Activated naive CD4-positive, alpha-beta T cell treated with anti-CD3 and anti-CD28 coated beads, Interleukin-2, amount 50 U/mL, for 16 hours (primary cell): ENCODE results near the gene TKFC.
"Not testable (repeated sequence)": the region's sequence is repeated elsewhere in the genome, so short reads cannot be mapped to it uniquely, and the experiment has no call there.

Experiments used
- DNase-seq: peaks from one replicate; pipeline ENCODE4 v3.0.0-alpha.2; 2020

TKFC gene

GRCh38 chr11:61369372-61370348 is 36.6 kb downstream of the TKFC start:
- DNase-seq, result no peak

GRCh38 chr11:61370349-61371005 is 37.4 kb downstream of the TKFC start:
- DNase-seq, result no peak

DNA sequence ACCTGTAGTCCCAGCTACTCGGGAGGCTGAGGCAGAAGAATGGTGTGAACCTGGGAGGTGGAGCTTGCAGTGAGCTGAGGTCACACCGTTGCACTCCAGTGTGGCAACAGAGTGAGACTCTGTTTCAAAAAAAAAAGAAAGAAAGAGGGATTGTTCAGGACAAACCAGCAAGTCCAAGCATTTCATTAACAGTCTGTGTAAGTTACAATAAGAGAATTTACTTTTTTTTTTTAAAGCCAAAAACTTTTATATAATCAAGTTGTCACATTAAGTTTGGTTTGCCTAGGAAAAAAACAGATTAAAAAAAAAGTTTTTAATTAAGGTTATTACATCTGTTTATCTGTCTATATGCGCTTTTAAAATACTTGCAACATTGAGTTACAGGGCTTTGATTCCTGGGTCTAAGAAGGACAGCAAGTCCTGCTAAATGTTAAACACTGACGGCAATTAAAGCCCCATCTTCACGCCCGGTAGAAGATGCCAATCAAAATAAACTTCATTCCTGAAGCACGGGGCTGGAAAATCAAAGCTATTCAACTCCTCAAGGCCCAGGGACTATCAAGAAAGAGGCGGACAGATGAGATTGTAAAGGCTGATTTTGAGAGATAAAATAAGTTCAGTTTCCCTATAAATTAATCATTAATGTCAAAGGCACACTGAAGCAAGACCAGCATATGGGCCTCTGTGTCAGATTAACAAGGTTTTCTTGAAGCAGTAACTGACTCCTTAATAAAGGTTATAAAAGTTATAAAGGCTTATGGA is 39.8 kb downstream of the TKFC start:
- no peak for DNase-seq

- DNase-seq, result no peak
Measured at GRCh38 chr11:61375761-61376108, 42.7 kb downstream of the TKFC start.

DNA sequence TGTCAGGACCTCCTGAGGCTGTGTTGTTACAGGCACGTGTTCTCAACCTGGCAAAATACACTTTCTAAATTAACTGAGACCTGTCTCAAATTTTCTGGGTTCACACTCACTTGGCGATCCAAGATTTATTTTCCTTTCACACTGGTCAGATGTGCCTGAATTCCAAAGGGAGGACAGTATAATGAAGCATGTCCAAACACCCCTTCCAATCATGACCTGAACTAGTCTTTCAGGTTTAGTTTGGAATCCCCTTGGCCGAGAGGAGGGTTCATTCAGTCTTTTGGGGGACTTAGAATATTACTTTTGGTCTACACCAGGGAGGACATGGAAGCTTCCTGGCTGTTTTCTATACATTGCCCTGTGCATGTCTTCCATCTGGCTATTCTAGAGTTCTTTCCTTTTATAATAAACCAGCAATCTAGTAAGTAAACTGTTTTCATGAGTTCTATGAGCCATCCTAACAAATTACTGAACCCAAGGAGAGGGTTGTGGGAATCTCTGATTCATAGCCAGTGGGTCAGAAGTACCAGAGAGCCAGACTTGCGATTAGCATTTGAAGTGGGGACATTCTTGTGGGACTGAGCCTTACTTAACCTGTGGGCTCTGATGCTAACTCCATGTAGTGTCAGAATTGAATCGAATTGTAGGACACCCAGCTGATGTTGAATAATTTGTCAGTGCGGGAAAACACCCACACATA is 44.6 kb downstream of the TKFC start:
- no peak for DNase-seq

- DNase-seq, result no peak
Measured at GRCh38 chr11:61378713-61379313, 45.8 kb downstream of the TKFC start.

DNA sequence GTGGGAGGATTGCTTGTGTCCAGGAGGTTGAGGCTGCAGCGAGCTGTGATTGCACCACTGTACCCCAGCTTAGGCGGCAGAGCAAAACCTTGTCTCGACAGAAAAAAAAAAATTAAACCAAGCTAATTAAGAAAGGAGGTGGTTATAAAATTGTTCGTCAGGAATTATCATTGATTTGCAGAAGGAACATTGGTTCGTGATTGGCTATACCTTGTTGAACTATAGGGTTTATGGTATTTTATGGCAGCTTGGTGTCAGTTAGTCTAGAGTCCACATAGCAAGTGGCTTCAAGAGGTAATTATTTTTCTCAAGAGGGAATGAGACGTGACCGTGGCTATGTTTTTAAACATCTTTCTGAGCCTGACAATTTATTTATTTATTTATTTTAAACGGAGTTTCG is 47.9 kb downstream of the TKFC start:
- DNase-seq, result no peak

DNA sequence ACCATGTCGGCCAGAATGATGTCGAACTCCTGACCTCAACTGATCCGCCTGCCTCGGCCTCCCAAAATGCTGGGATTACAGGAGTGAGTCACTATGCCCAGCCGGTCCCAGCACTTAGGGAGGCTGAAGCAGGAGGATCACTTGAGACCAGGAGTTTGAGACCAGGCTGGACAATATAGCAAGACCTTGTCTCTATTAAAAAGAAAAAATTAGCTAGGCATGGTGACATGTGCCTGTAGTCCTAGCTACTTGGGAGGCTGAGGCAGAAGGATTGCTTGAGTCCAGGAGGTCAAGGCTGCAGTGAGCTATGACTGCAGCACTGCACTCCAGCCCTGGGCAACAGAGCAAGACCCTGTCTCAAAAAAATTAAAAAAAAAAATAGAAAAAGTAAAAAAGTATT is 50.8 kb downstream of the TKFC start:
- DNase-seq, result not testable (repeated sequence)

GRCh38 chr11:61384271-61385242 is 51.5 kb downstream of the TKFC start:
- DNase-seq, result no peak

GRCh38 chr11:61390161-61390560 is 57.1 kb downstream of the TKFC start:
- no peak for DNase-seq

- DNase-seq, result no peak
Measured at GRCh38 chr11:61392981-61393595, 60.1 kb downstream of the TKFC start.
